ENCODE data around the gene ZNF331.

GRCh38 chr19:53606031-53606430, 68.1 kb downstream of the ZNF331 start:
- TF ChIP-seq CTCF (conservative IDR thresholded peaks at IDR 0.05) (no peak), ZFX (IDR thresholded peaks at IDR 0.05) (no peak)

Data from C4-2B (cell line).